Adrenal gland (tissue), 12 donors: ENCODE measurements around the gene HOXD11. TPM values are rescaled to one million over a fixed set of nuclear protein-coding genes. Genes with fewer than 3 reads are reported as not detected.
A peak's percentile ranks its signal among the peaks of the same experiment; 100 is the strongest.

ENCODE experiments used
- DNase-seq, 7 donors: peaks; one replicate each; pipeline ENCODE4 v3.0.0-alpha.2; 2019 to 2020
- H3K27ac ChIP-seq, 5 donors: fragments of 200-600 bp; sonication (generic) in 4 of 5; 1 replicate in 3 of 5; 2 replicates in 2 of 5; pipeline versions ENCODE4 v1.5.1 to v1.8.0; 2016 to 2020; ENCODE audit warnings: mild to moderate bottlenecking in 1 of 5
- H3K27me3 ChIP-seq: fragments of 200-600 bp; 2 replicates; pipeline ENCODE4 v1.8.0; 2021
- H3K36me3 ChIP-seq, 2 donors: fragments of 200-600 bp; replicated peaks in 1 of 2; 1 replicate in 1 of 2; 2 replicates in 1 of 2; pipeline versions ENCODE4 v1.5.1 to v1.8.0; 2018 to 2022
- H3K4me1 ChIP-seq, 2 donors: fragments of 200-600 bp; replicated peaks in 1 of 2; 1 replicate in 1 of 2; 2 replicates in 1 of 2; pipeline versions ENCODE4 v1.5.1 to v1.8.0; 2018 to 2021
- H3K4me3 ChIP-seq, 4 donors: fragments of 200-600 bp; sonication (generic) in 3 of 4; one replicate each; pipeline ENCODE4 v1.5.1; 2016 to 2018
- H3K9me3 ChIP-seq, 3 donors: fragments of 200-600 bp; sonication (generic) in 1 of 3; replicated peaks in 1 of 3; 1 replicate in 2 of 3; 2 replicates in 1 of 3; pipeline versions ENCODE4 v1.5.1 to v1.8.0; 2016 to 2021
- POLR2A ChIP-seq, 2 donors: fragments of 450-650 bp; IDR thresholded peaks; one replicate each; pipeline ENCODE4 v1.6.1; 2017; ENCODE audit warnings: antibody characterized with exemption in 2 of 2, mild to moderate bottlenecking in 2 of 2, moderate library complexity in 1 of 2
- WGBS, 4 donors: extraction: QIAGEN DNeasy Blood & Tissue Kit in 2 of 4; methylation state at CpG; one replicate each; pipeline versions ENCODE4 v1.1.5 to v1.1.7; 2013 to 2017; 5-methylcytosine and 5-hydroxymethylcytosine counted together
- intact Hi-C, 2 donors: fragments of 100-400 bp; cut with DNase I; formaldehyde crosslinking; loops; one replicate each; pipeline versions ENCODE4 v1.14.1 to v1.15.0; 2022 to 2023
- polyA plus RNA-seq, 3 donors: library from polyadenylated mRNA; stranded (reverse); fragments of 200-250 nt in 2 of 3; fragments of 350-450 nt in 1 of 3; fragmentation: Illumina TruSeq in 1 of 3; extraction: RNeasy Lipid Tissue Mini Kit (QIAGEN cat#74804) in 1 of 3; gene quantifications; one replicate each; pipeline ENCODE4 v1.2.3, GENCODE V29; 2013 to 2014
- total RNA-seq, 9 donors: library from RNA; depleted of rRNA in 4 of 9; stranded (reverse); fragments of >200 nt in 4 of 9; fragments of 120-200 nt in 1 of 9; fragmentation: NEBNext Ultra II Directional in 1 of 9; extraction: Animal tissue kit (Norgen Biotek cat#: 25700) in 1 of 9; gene quantifications; one replicate each; pipeline versions ENCODE4 v1.1.0 to v1.2.4, GENCODE V29; 2013 to 2023
- TF ChIP-seq, protein P1 (sequence below), 6 experiments: fragments of 450-650 bp in 4 of 6; fragments of 200-600 bp in 2 of 6; sonication (generic) in 1 of 6; IDR thresholded peaks; 1 replicate in 5 of 6; 2 replicates in 1 of 6; pipeline versions ENCODE4 v1.5.1 to v1.8.0; 2016 to 2021; ENCODE audit warnings: antibody characterized with exemption in 6 of 6, mild to moderate bottlenecking in 2 of 6, moderate library complexity in 1 of 6
- donor health status: healthy with polysubstance abuse.
- donor health status: Bipolar disorder and iron deficiency.
- donor health status: DM: yes; HTN: yes; CAD: no.
- donor health status: DM: no; HTN: no; CAD: no.
- donor health status: DM: no; HTN: no; CAD: no.
- donor health status: DM: yes; HTN: yes; CAD: no.

Gene HOXD11
- total and polyA plus RNA-seq, 12 donors = not detected

DNA sequence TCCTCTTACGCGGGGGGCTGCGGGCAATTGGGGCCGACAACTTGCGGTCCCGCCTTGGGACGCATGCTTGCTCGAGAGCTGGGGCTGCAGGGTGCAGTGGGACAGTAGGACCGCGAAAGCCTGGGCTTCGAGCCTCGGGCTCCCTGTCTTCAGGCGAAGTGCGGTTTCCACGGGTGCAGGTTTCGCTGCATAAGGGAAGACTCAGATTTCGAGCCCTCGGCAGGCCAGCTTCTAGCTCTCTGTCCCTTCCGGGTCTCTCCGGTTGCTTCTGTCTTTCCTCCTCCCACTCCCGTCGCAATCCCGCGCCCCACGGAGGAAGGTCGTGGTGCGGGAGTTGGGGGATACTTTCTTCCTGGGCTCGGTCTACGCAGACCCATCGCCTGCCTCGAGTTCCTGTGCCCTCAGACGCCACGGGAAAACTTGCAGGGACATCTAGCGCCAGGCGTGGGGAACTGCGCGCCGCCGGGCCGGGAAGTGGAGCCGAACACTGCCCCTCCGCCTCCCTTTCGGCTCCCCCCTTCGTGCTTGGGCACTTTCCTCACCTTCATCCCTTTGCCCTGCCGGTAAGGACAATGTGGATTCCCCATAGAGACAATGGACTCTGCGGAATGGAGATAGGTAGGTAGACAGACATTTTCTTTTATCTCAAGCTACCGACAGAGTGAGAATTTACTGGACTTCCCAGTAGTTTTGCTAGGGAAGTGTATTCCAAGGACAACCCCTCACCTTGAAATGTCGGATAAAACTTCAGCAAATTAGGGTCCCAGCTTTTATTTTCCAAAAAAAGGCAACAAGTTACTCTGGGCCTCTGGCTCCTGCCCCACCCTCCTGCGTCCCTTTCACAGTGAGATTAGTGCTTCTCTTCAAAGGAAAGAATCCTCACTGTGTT is 18.8 kb upstream of the HOXD11 start:
- no peak for TF ChIP-seq POLR2A (IDR thresholded peaks at IDR 0.05)
- TF ChIP-seq, protein P1, sequence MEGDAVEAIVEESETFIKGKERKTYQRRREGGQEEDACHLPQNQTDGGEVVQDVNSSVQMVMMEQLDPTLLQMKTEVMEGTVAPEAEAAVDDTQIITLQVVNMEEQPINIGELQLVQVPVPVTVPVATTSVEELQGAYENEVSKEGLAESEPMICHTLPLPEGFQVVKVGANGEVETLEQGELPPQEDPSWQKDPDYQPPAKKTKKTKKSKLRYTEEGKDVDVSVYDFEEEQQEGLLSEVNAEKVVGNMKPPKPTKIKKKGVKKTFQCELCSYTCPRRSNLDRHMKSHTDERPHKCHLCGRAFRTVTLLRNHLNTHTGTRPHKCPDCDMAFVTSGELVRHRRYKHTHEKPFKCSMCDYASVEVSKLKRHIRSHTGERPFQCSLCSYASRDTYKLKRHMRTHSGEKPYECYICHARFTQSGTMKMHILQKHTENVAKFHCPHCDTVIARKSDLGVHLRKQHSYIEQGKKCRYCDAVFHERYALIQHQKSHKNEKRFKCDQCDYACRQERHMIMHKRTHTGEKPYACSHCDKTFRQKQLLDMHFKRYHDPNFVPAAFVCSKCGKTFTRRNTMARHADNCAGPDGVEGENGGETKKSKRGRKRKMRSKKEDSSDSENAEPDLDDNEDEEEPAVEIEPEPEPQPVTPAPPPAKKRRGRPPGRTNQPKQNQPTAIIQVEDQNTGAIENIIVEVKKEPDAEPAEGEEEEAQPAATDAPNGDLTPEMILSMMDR (IDR thresholded peaks at IDR 0.05) = peak; percentile 40 to 71 (median 62)
- WGBS, 4 donors = 3 to 7% (median 5%) methylated on average over 21 to 49 of the region's 49 CpGs
- H3K9me3 ChIP-seq = no peaks in the 10 kb centered on the region
- intact Hi-C loops = loop anchor here in 1 of 2 donors (10.0 kb wide), 1 partner anchor 403 kb away; no protein-coding TSS in a partner anchor
- no peak overlapping the region for H3K27ac ChIP-seq
- H3K4me3 ChIP-seq = peak overlapping the region in 1 of 4 donors; percentile 7
- no peaks in the 10 kb centered on the region for H3K36me3 ChIP-seq
- peaks cover 4 to 17% of the 10 kb centered on the region in 2 donors for H3K4me1 ChIP-seq
- peak; percentile 33 to 68 (median 55) for DNase-seq
- peaks cover 96% of the 10 kb centered on the region for H3K27me3 ChIP-seq

DNA sequence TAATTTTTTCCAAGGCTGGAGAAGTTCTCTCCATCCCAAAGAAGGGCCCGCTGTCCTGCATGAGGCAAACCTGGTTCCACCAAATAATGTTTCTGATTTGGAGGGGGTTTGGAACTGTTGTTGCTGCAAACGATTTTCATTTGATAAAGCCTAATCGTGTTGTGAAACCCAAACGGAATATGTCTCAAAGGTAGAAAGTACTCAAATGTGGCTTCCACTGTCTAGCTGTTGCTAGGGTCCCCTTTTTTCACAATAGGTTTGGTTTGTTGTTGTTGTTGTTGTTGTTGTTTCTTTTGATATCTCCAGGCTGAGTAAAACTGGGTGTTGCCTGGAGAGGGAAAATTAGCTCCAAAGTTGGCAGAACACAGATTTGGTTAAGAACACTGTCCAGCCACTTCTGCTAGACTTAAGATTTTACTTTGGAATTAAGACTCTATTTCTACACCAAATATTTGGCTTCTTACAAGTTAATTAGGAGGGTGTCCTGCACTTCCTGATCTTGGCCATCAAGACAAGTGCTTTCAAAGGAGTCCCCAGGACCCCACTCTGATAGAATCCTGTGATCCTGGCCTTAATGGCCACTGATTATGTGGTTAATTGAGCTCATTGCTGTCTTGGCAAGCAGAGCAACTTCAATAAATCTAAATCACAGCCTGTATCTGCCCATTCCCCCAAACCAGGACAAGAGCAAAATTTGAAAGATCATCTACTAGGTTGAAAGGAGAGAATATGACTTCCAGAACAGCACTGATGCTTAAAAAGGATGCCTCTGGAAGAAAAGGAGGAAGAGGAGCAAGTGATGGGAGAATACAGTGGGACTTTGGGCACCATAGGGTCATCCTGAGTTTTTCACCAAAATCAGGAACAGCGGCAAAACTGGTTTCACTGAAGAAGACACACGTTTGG is 17.9 kb upstream of the HOXD11 start:
- 10 to 17% (median 11%) methylated on average over 6 of the region's 6 CpGs for WGBS, 4 donors
- intact Hi-C loops = loop anchor here in 1 of 2 donors (10.0 kb wide), 1 partner anchor 404 kb away; no protein-coding TSS in a partner anchor
- Histone ChIP-seq H3K36me3 (no peaks in the 10 kb centered on the region), H3K4me3 (no peak overlapping the region), H3K27ac (no peak overlapping the region), H3K4me1 (peaks cover 4 to 17% of the 10 kb centered on the region in 2 donors), H3K27me3 (peaks cover 95% of the 10 kb centered on the region), H3K9me3 (no peaks in the 10 kb centered on the region)
- DNase-seq = no peak
- no peak for TF ChIP-seq POLR2A (IDR thresholded peaks at IDR 0.05)
- TF ChIP-seq, protein P1 (IDR thresholded peaks at IDR 0.05) = no peak

DNA sequence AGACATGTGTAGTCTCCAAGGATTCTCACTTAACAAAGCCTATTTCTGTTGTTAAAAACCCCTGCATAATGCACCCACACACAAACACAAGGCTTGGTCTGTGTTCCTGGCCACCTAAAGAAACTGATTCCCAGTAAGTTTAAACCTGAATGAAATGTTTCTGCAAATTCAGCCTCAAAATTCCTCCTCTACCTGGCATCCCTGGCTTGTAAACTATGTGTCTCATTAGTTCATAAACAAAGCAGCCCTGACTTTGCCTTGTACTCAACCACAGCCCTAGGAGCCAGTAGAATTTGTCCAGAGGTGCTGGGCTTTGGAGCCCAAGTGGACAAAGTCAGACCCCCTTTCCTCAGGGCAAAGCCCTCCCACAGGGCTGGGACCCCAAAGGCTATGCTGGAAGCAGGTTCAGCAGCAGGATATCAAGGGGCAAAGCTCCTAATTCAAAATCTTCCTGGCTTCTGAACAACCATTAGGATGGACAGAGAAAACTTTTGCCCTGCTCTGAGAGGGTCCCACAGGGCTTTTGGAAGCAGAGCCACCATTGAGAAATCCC is 17.2 kb upstream of the HOXD11 start:
- H3K4me3 ChIP-seq = no peak overlapping the region
- H3K27me3 ChIP-seq = peaks cover 96% of the 10 kb centered on the region
- intact Hi-C loops = loop anchor here (5.0 to 10.0 kb wide), 3 partner anchors 405 to 835 kb away; no protein-coding TSS in a partner anchor
- H3K9me3 ChIP-seq = no peaks in the 10 kb centered on the region
- no peak for DNase-seq
- peaks cover 4 to 17% of the 10 kb centered on the region in 2 donors for H3K4me1 ChIP-seq
- H3K36me3 ChIP-seq = no peaks in the 10 kb centered on the region
- TF ChIP-seq POLR2A (IDR thresholded peaks at IDR 0.05) = no peak
- TF ChIP-seq, protein P1 (IDR thresholded peaks at IDR 0.05) = no peak
- H3K27ac ChIP-seq = no peak overlapping the region
